ENCODE measurements around the gene NOS1AP.
"Not testable (repeated sequence)": the region's sequence is repeated elsewhere in the genome, so short reads cannot be mapped to it uniquely, and the experiment has no call there.

NOS1AP gene

GRCh38 chr1:162396201-162396906, 326.9 kb downstream of the NOS1AP start:
- in situ Hi-C loops (cut with MboI; ENCODE audit: low sequenced_read_pairs): no loop called here

GRCh38 chr1:162397039-162397448, 327.6 kb downstream of the NOS1AP start:
- in situ Hi-C loops (cut with MboI; ENCODE audit: low sequenced_read_pairs): no loop called here

DNA sequence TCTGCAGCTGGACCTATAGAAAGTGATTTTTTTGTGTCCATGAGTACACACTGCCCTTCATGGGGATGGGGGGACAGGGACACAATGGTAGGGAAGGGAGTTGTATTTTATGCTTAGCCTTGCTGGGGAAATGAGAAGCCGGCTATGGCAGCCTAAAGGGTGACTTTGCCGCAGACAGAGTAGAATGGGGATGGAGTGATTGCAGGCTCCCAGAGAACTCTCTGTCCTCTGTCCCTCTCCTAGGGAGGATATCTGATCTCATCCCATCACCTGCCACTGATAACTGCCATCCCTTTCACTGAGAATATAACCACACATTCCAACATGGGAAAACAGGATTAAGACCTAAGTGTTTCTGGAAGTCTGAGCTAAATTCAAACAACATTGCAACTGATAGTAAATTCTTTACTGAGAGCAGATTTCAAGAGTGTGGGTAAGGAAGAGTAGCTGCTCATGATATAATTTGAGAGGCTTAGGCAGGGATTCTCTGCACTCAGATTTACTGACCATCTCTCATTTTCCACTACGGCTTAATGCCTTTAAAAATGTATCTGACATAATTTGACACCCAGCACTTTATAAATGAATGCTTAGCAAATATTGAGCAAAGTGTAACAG, 328.6 kb downstream of the NOS1AP start:
- in situ Hi-C loops (cut with MboI; ENCODE audit: low sequenced_read_pairs): no loop called here

DNA sequence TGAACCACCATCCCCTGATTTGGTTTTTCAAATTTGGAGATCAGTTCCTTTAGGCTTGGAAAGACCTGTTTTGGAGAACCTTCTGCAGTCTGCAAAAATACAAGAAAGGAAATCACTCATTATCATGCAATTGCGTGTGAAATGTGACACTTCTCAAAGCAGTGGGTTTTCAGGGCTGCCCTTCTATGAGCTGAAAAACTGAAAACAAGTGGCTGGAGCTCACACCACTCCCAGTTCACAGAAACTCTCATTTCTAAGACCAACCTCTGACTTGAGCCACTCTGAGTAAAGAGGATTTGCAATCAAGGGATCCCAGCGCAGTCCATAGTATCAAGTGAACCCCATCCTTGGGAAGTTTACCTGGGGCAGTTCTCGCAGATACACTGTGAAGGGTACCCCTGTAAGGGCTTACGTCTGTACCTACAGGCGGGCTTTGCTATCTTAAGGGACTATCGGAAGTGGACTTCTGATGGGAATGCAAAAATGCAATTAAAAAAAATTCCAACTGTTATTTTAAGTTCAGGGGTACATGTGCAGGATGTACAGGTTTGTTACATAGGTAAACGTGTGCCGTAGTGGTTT, 329.6 kb downstream of the NOS1AP start:
- in situ Hi-C loops (cut with MboI; ENCODE audit: low sequenced_read_pairs): no loop called here

- in situ Hi-C loops (cut with MboI; ENCODE audit: low sequenced_read_pairs): no loop called here
Measured at GRCh38 chr1:162400790-162401355, 331.4 kb downstream of the NOS1AP start.

DNA sequence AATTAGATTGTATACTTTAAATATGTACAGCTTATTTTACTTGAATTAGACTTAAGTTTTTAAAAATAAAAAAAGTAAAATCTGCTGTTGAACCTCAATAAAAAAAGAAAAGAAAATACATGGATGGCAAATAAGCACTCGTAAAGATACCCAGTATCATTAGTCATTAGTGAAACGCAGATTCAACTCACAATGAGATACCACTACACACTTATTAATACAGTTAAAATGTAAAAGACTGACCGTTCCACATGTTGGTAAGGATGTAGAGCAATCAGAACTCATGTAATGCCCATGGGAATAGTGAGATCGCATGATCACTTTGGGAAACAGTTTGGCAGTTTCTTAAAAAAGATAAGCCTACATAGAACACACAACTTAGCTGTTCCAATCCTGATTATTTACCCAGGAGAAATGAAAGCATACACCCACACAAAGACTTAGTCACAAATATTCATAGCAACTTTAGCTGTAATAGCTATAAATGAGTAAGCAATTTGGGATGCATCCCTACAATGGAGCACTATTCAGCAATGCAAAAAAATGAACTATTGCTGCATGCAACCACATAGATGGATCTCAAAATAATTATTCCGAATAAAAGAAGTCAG, 335.2 kb downstream of the NOS1AP start:
- in situ Hi-C loops (cut with MboI; ENCODE audit: low sequenced_read_pairs): no loop called here

DNA sequence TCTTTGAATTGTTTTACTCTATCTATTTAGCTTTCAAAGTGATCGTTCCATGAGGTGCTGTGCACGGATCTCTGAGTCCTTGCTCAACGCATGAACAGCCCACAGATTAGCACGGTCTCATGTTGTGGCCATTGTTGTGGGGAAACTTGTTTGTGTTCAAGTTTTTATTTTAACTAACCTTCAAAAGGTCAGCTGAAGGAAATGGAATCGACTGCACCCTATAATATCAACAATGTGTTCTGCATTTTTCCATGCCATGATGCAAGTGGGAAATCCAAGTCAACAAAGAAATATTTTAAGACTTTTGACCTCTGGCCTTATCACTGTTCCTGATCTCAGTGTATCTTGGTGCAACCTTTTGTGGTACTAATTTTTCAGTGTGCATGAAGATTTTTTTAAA, 336.3 kb downstream of the NOS1AP start:
- in situ Hi-C loops (cut with MboI; ENCODE audit: low sequenced_read_pairs): no loop called here

GRCh38 chr1:162406811-162407210, 337.3 kb downstream of the NOS1AP start:
- in situ Hi-C loops (cut with MboI; ENCODE audit: low sequenced_read_pairs): no loop called here

GRCh38 chr1:162407539-162407938, 338.0 kb downstream of the NOS1AP start:
- in situ Hi-C loops (cut with MboI; ENCODE audit: low sequenced_read_pairs): no loop called here

GRCh38 chr1:162412002-162412401, 342.5 kb downstream of the NOS1AP start, which contains the start of gene SH2D1B:
TSS of gene SH2D1B (minus strand) at chr1:162412136. CDS start at chr1:162412016, 120 bp downstream.
- in situ Hi-C loops (cut with MboI; ENCODE audit: low sequenced_read_pairs): no loop called here

DNA sequence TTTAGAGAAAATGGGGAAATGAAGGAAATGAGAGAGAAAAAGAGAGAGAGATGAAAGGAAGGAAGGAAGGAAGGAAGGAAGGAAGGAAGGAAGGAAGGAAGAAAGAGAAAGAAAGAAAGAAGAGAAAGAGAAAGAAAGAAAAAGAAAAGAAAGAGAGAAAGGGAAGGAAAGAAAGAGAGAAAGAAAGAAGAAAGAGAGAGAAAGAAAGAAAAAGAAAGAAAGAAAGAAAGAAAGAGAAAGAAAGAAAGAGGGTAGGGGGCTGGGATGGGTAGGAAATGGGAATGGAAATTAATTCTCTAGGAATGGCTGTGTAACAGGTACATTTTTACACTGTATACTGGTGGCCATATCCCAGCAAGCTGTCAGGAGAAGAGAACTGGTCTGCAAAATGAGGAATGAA, 346.7 kb downstream of the NOS1AP start:
- in situ Hi-C loops (cut with MboI; ENCODE audit: low sequenced_read_pairs): no loop called here

DNA sequence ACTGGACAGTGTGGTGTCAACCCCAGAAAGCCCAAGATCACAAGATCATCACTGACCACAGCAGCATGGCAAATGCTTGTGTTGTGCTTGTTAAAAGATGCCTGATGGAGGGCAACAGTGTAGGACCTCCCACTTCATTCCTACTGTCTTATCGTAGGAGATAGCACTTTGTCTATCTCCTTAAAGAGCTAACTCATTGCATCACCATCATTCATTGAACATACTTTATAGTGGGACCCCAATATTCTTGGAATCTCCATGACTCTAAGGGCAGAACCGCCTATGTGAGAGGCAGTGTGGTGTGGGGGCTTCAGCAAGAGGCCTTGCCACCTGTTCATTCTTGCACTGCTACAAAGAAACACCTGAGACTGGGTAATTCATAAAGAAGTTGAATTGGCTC, 347.4 kb downstream of the NOS1AP start:
- in situ Hi-C loops (cut with MboI; ENCODE audit: low sequenced_read_pairs): no loop called here

- in situ Hi-C loops (cut with MboI; ENCODE audit: low sequenced_read_pairs): no loop called here
Measured at GRCh38 chr1:162417650-162418049, 348.2 kb downstream of the NOS1AP start.

- in situ Hi-C loops (cut with MboI; ENCODE audit: low sequenced_read_pairs): not testable (repeated sequence)
Measured at GRCh38 chr1:162418584-162418983, 349.1 kb downstream of the NOS1AP start.

DNA sequence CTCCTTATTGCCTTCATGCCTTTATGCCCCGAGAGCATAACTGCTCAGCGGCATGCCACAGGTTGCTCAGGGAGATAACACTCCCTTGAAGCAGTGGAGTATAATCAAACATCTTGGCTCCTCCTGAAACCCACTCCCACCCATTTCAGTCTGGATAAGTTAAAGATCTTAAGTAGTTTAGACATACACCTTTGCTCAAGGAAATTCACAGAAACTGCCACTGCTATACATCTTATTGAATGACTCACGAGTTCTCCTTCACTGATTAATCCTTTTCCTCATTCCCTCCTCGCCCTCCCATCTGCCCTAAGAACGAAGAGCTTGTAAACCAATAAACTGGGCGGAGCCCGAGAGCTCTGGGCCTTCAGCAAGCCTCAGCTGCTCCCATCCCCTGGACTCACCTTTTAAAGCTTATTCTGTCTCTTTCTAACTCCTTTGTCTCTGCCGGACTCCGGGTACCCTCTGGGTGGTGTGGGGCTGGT, 350.0 kb downstream of the NOS1AP start:
- in situ Hi-C loops (cut with MboI; ENCODE audit: low sequenced_read_pairs): not testable (repeated sequence)

Measured in HL-60/S4 treated with phorbol 12-myristate 13-acetate at 8.2 ng/mL for 4 days and 3 days (cell line).